Sigmoid colon (tissue), 7 donors: Measurements from ENCODE around the gene SIM2. TPM values are rescaled to one million over a fixed set of nuclear protein-coding genes. Genes with fewer than 3 reads are reported as not detected.

ENCODE experiments used
- DNase-seq: peaks from one replicate; pipeline ENCODE4 v3.0.0-alpha.2; 2019
- H3K27ac ChIP-seq, 4 donors: fragments of 200-600 bp; sonication (generic); one replicate each; pipeline ENCODE4 v1.5.1; 2016 to 2019; ENCODE audit warnings: mild to moderate bottlenecking in 1 of 4
- H3K27me3 ChIP-seq, 3 donors: fragments of 200-600 bp; sonication (generic); one replicate each; pipeline ENCODE4 v1.5.1; 2019; ENCODE audit warnings: mild to moderate bottlenecking in 1 of 3
- H3K36me3 ChIP-seq, 4 donors: fragments of 200-600 bp; sonication (generic); one replicate each; pipeline ENCODE4 v1.5.1; 2016 to 2019
- H3K4me1 ChIP-seq, 4 donors: fragments of 200-600 bp; sonication (generic); one replicate each; pipeline ENCODE4 v1.5.1; 2017 to 2019
- H3K4me3 ChIP-seq, 4 donors: fragments of 200-600 bp; sonication (generic); one replicate each; pipeline ENCODE4 v1.5.1; 2017 to 2019; ENCODE audit warnings: mild to moderate bottlenecking in 2 of 4, moderate library complexity in 1 of 4
- H3K9me3 ChIP-seq, 4 donors: fragments of 200-600 bp in 3 of 4; sonication (generic) in 3 of 4; one replicate each; pipeline versions ENCODE4 v1.5.1 to v1.6.1; 2013 to 2019
- CTCF ChIP-seq, 4 experiments: fragments of 450-650 bp in 3 of 4; fragments of 200-600 bp in 1 of 4; IDR thresholded peaks; one replicate each; pipeline ENCODE4 v1.5.1; 2016 to 2019; ENCODE audit warnings: antibody characterized with exemption in 4 of 4, mild to moderate bottlenecking in 3 of 4, moderate library complexity in 2 of 4
- EP300 ChIP-seq, 4 donors: sonication (generic); formaldehyde crosslinking; IDR thresholded peaks; one replicate each; pipeline ENCODE4 v1.6.1; 2017; ENCODE audit warnings: antibody characterized with exemption in 4 of 4
- POLR2A ChIP-seq, 2 donors: fragments of 450-650 bp; IDR thresholded peaks; one replicate each; pipeline ENCODE4 v1.6.1; 2016; ENCODE audit warnings: antibody characterized with exemption in 2 of 2, mild to moderate bottlenecking in 2 of 2, moderate library complexity in 2 of 2
- POLR2AphosphoS5 ChIP-seq, 4 donors: sonication (generic); formaldehyde crosslinking; IDR thresholded peaks; one replicate each; pipeline ENCODE4 v1.6.1; 2017; ENCODE audit warnings: antibody characterized with exemption in 4 of 4
- WGBS, 2 donors: extraction: QIAGEN DNeasy Blood & Tissue Kit; methylation state at CpG; one replicate each; pipeline ENCODE4 v1.1.7; 2013; 5-methylcytosine and 5-hydroxymethylcytosine counted together
- intact Hi-C: fragments of 100-400 bp; cut with DNase I; formaldehyde crosslinking; loops from one replicate; pipeline ENCODE4 v1.15.1; 2023
- polyA plus RNA-seq, 3 donors: library from polyadenylated mRNA; stranded (reverse); fragments of 200-250 nt; gene quantifications; one replicate each; pipeline ENCODE4 v1.2.3, GENCODE V29; 2013
- total RNA-seq, 4 donors: library from RNA; depleted of rRNA; stranded (reverse); fragments of >200 nt; gene quantifications; one replicate each; pipeline ENCODE4 v1.1.0, GENCODE V29; 2016
- donor health status: healthy with polysubstance abuse.
- donor health status: Bipolar disorder and iron deficiency.
- donor health status: healthy.

SIM2 gene
- total and polyA plus RNA-seq, 7 donors = 0.01 to 0.60 TPM; not detected in 5

- Histone ChIP-seq H3K36me3 (peaks cover 0 to 10% (median 6%) of the 10 kb centered on the region in 4 donors), H3K27me3 (no peaks in the 10 kb centered on the region), H3K9me3 (no peaks in the 10 kb centered on the region), H3K27ac (no peak overlapping the region), H3K4me1 (no peaks in the 10 kb centered on the region), H3K4me3 (no peak overlapping the region)
- WGBS, 2 donors = 82 to 86% methylated on average over 12 of the region's 12 CpGs
- TF ChIP-seq CTCF (IDR thresholded peaks at IDR 0.05) (no peak), POLR2A (IDR thresholded peaks at IDR 0.05) (no peak), EP300 (IDR thresholded peaks at IDR 0.05) (no peak), POLR2AphosphoS5 (IDR thresholded peaks at IDR 0.05) (no peak)
- no peak for DNase-seq
- intact Hi-C loops = no loop called here
These were observed 60.6 kb downstream of the SIM2 start for GRCh38 chr21:36759348-36760083.

GRCh38 chr21:36761685-36762084 is 62.8 kb downstream of the SIM2 start:
- WGBS, 2 donors = 87 to 95% methylated on average over 11 of the region's 11 CpGs
- Histone ChIP-seq H3K27me3 (no peaks in the 10 kb centered on the region), H3K9me3 (no peaks in the 10 kb centered on the region), H3K4me1 (no peaks in the 10 kb centered on the region), H3K36me3 (peaks cover 0 to 13% (median 6%) of the 10 kb centered on the region in 4 donors), H3K4me3 (no peak overlapping the region), H3K27ac (no peak overlapping the region)
- intact Hi-C loops = no loop called here
- TF ChIP-seq POLR2AphosphoS5 (IDR thresholded peaks at IDR 0.05) (no peak), POLR2A (IDR thresholded peaks at IDR 0.05) (no peak), CTCF (IDR thresholded peaks at IDR 0.05) (no peak), EP300 (IDR thresholded peaks at IDR 0.05) (no peak)
- no peak for DNase-seq

- TF ChIP-seq POLR2A (IDR thresholded peaks at IDR 0.05) (no peak), POLR2AphosphoS5 (IDR thresholded peaks at IDR 0.05) (no peak), EP300 (IDR thresholded peaks at IDR 0.05) (no peak), CTCF (IDR thresholded peaks at IDR 0.05) (no peak)
- no peaks in the 10 kb centered on the region for H3K9me3 ChIP-seq
- H3K27ac ChIP-seq = no peak overlapping the region
- H3K4me1 ChIP-seq = no peaks in the 10 kb centered on the region
- intact Hi-C loops = no loop called here
- no peak overlapping the region for H3K4me3 ChIP-seq
- H3K36me3 ChIP-seq = peaks cover 0 to 13% (median 6%) of the 10 kb centered on the region in 4 donors
- no peak for DNase-seq
- H3K27me3 ChIP-seq = no peaks in the 10 kb centered on the region
- 92 to 96% methylated on average over 9 of the region's 9 CpGs for WGBS, 2 donors
These were observed 63.7 kb downstream of the SIM2 start for GRCh38 chr21:36762642-36763041.

GRCh38 chr21:36763305-36763704 is 64.4 kb downstream of the SIM2 start:
- 91 to 96% methylated on average over 6 of the region's 6 CpGs for WGBS, 2 donors
- Histone ChIP-seq H3K4me3 (no peak overlapping the region), H3K27ac (no peak overlapping the region), H3K27me3 (no peaks in the 10 kb centered on the region), H3K36me3 (peaks cover 0 to 13% (median 6%) of the 10 kb centered on the region in 4 donors), H3K9me3 (no peaks in the 10 kb centered on the region), H3K4me1 (no peaks in the 10 kb centered on the region)
- no peak for DNase-seq
- intact Hi-C loops = no loop called here
- TF ChIP-seq POLR2A (IDR thresholded peaks at IDR 0.05) (no peak), EP300 (IDR thresholded peaks at IDR 0.05) (no peak), POLR2AphosphoS5 (IDR thresholded peaks at IDR 0.05) (no peak), CTCF (IDR thresholded peaks at IDR 0.05) (no peak)
